A549 (cell line): ENCODE results near the gene ATP10A. TPM values are rescaled to one million over a fixed set of nuclear protein-coding genes. Genes with fewer than 3 reads are reported as not detected.

ENCODE experiments used
- ATAC-seq, 2 experiments: fragments of 200-7000 bp in 1 of 2; fragments of >200 bp in 1 of 2; cut with Nextera tagmentation in 1 of 2; cut with Tn5 transposase in 1 of 2; 3 replicates each; pipeline versions ENCODE4 v1.8.0 to v1.9.1; 2018 to 2020; ENCODE audit warnings: mild to moderate bottlenecking in 1 of 2, moderate library complexity in 1 of 2
- CTCF ChIA-PET: fragments of 300-600 bp; sonication (Branson Sonifier 250); formaldehyde crosslinking; extraction: SDS; loops from one replicate; lab custom pipeline; 2021; ENCODE audit warnings: antibody characterized with exemption, inconsistent platforms; lab: Yijun Ruan, JAX
- POLR2A ChIA-PET: fragments of 350-600 bp; formaldehyde crosslinking; extraction: SDS; loops from one replicate; lab custom pipeline; 2021; ENCODE audit warnings: antibody characterized with exemption, inconsistent platforms; lab: Yijun Ruan, JAX
- DNase-seq, 2 experiments: peaks; one replicate each; pipeline versions ENCODE4 v3.0.0 to v3.0.0-alpha.2; 2011 to 2016; ENCODE audit warnings: low read depth in 1 of 2, low spot score in 1 of 2
- FAIRE-seq: peaks from 2 replicates; lab custom pipeline; 2011; peaks lifted over from hg19 to GRCh38; lab: Jason Lieb, UNC
- H3K27ac ChIP-seq, 2 experiments: fragments of >200 bp; sonication (Bioruptor Twin); formaldehyde crosslinking; 3 replicates each; pipeline ENCODE4 v1.5.1; 2016 to 2017
- H3K4me1 ChIP-seq: fragments of >200 bp; sonication (Bioruptor Twin); formaldehyde crosslinking; 3 replicates; pipeline ENCODE4 v1.6.1; 2016
- H3K4me2 ChIP-seq: fragments of >200 bp; sonication (Bioruptor Twin); formaldehyde crosslinking; 3 replicates; pipeline ENCODE4 v1.6.1; 2016
- H3K4me3 ChIP-seq: fragments of >200 bp; sonication (Bioruptor Twin); formaldehyde crosslinking; 3 replicates; pipeline ENCODE4 v1.5.1; 2016
- H3K9me3 ChIP-seq: fragments of >200 bp; sonication (Bioruptor Twin); formaldehyde crosslinking; 3 replicates; pipeline ENCODE4 v1.6.1; 2016
- BCL3 ChIP-seq: fragments of >200 bp; sonication (Bioruptor Twin); formaldehyde crosslinking; IDR thresholded peaks from 3 replicates; pipeline ENCODE4 v1.6.1; 2016
- BHLHE40 ChIP-seq: IDR thresholded peaks from 2 replicates; pipeline ENCODE4 v1.6.1; 2012; ENCODE audit warnings: low read depth, low read length, inconsistent platforms
- CEBPB ChIP-seq, 2 experiments: fragments of >200 bp in 1 of 2; sonication (Bioruptor Twin) in 1 of 2; formaldehyde crosslinking in 1 of 2; IDR thresholded peaks; 2 replicates each; pipeline ENCODE4 v1.6.1; 2012 to 2016
- EHF ChIP-seq: fragments of 250-450 bp; sonication (Bioruptor Pico); IDR thresholded peaks from 2 replicates; pipeline ENCODE4 v1.5.0; 2020; ENCODE audit warnings: mild to moderate bottlenecking
- EP300 ChIP-seq, 2 experiments: fragments of >200 bp; sonication (Bioruptor Twin); formaldehyde crosslinking; IDR thresholded peaks; 2 replicates in 1 of 2; 3 replicates in 1 of 2; pipeline ENCODE4 v1.6.1; 2016 to 2017
- ESRRA ChIP-seq: fragments of 150-350 bp; IDR thresholded peaks from 2 replicates; pipeline ENCODE4 v1.6.1; 2014; ENCODE audit warnings: mild to moderate bottlenecking, low read length, borderline replicate concordance
- FOSL2 ChIP-seq, 2 experiments: fragments of 450-650 bp in 1 of 2; fragments of >200 bp in 1 of 2; sonication (Bioruptor Twin) in 1 of 2; formaldehyde crosslinking; IDR thresholded peaks; 2 replicates each; pipeline versions ENCODE4 v1.5.0 to v1.6.1; 2016 to 2020; ENCODE audit warnings: mild to moderate bottlenecking in 1 of 2, moderate library complexity in 1 of 2
- FOXS1 ChIP-seq: fragments of 250-450 bp; sonication (Bioruptor Pico); IDR thresholded peaks from 2 replicates; pipeline ENCODE4 v1.5.0; 2020; ENCODE audit warnings: mild to moderate bottlenecking, moderate library complexity
- GATA3 ChIP-seq: IDR thresholded peaks from 2 replicates; pipeline ENCODE4 v1.6.1; 2012; ENCODE audit warnings: borderline replicate concordance
- HES2 ChIP-seq: fragments of >200 bp; sonication (Bioruptor Twin); formaldehyde crosslinking; IDR thresholded peaks from 2 replicates; pipeline ENCODE4 v1.6.1; 2016
- JUN ChIP-seq, 2 experiments: fragments of >200 bp; sonication (Bioruptor Twin); formaldehyde crosslinking; IDR thresholded peaks; 2 replicates in 1 of 2; 3 replicates in 1 of 2; pipeline ENCODE4 v1.6.1; 2016 to 2017
- JUNB ChIP-seq: fragments of >200 bp; sonication (Bioruptor Twin); formaldehyde crosslinking; IDR thresholded peaks from 2 replicates; pipeline ENCODE4 v1.6.1; 2016
- MAX ChIP-seq: IDR thresholded peaks from 2 replicates; pipeline ENCODE4 v1.6.1; 2012
- POLR2A ChIP-seq: IDR thresholded peaks from 2 replicates; pipeline ENCODE4 v1.6.1; 2012; ENCODE audit warnings: mild to moderate bottlenecking, low read length
- RAD21 ChIP-seq, 2 experiments: fragments of >200 bp in 1 of 2; sonication (Bioruptor Twin) in 1 of 2; formaldehyde crosslinking in 1 of 2; IDR thresholded peaks in 1 of 2; conservative IDR thresholded peaks in 1 of 2; 2 replicates in 1 of 2; 3 replicates in 1 of 2; pipeline ENCODE4 v1.6.1; 2012 to 2018; ENCODE audit warnings: inconsistent platforms in 1 of 2
- REST ChIP-seq: fragments of 200-600 bp; sonication (generic); IDR thresholded peaks from 2 replicates; pipeline ENCODE4 v1.6.1; 2016; ENCODE audit warnings: antibody characterized with exemption, mild to moderate bottlenecking, moderate library complexity
- RFX5 ChIP-seq: fragments of 450-650 bp; IDR thresholded peaks from 2 replicates; pipeline ENCODE4 v1.7.1; 2014; ENCODE audit warnings: antibody characterized with exemption, mild to moderate bottlenecking, moderate library complexity
- TFCP2L1 ChIP-seq: fragments of 250-450 bp; sonication (Bioruptor Pico); IDR thresholded peaks from 2 replicates; pipeline ENCODE4 v1.5.0; 2021; ENCODE audit warnings: mild to moderate bottlenecking
- ZC3H11A ChIP-seq: fragments of 450-650 bp; IDR thresholded peaks from 2 replicates; pipeline ENCODE4 v1.6.1; 2014; ENCODE audit warnings: antibody characterized with exemption, mild to moderate bottlenecking
- WGBS: methylation state at CpG from one replicate; pipeline ENCODE4 v1.1.6; 2017; ENCODE audit errors: missing lambda C conversion rate; 5-methylcytosine and 5-hydroxymethylcytosine counted together
- polyA plus RNA-seq, 4 experiments: library from polyadenylated mRNA; depleted of rRNA in 3 of 4; stranded (reverse); fragments of >200 nt; fragmentation: RNase III in 1 of 4; extraction: RNeasy Plus Mini Kit Qiagen cat#74134 plus additional on column Dnase treatment in 1 of 4; gene quantifications; 2 replicates in 3 of 4; 3 replicates in 1 of 4; pipeline ENCODE4 v1.2.3, GENCODE V29; 2011 to 2017
- TF ChIP-seq, protein P1 (sequence below): fragments of 250-450 bp; sonication (Bioruptor Pico); IDR thresholded peaks from 2 replicates; pipeline ENCODE4 v1.5.0; 2020; ENCODE audit warnings: low read depth, mild to moderate bottlenecking, moderate library complexity
- TF ChIP-seq, protein P2 (sequence below): IDR thresholded peaks from 2 replicates; pipeline ENCODE4 v1.6.1; 2012

Gene ATP10A
- polyA plus RNA-seq, 2 of the 4 experiments (the other 2 are of a cell fraction), result 5.9 to 7.6 TPM

DNA sequence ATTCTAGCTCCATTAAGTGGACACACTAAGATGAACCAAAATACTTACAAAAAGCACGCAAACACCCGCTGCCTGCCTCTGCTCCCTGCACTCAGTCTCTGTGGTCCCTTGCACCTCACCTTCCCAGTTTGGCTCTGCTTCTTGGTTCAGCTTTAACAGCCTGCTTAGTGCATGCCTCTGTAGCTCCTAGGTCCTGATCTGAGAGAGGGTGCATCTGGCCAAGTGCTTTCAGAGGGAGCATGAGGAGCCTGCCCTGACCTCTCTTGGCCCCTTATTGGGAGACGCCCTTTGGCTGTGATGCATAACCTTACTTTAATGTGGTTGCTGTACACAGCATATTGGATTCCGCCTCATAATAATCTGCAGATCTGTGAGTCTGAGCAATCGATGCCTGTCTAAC lies 21.2 kb upstream of the ATP10A start:
- FAIRE-seq, result peak; percentile 7
- CTCF ChIA-PET, result interaction anchor here (1.1 to 2.1 kb wide), 2 partner anchors 22 to 49 kb away, joined by 3 to 11 read pairs; no protein-coding TSS in a partner anchor

GRCh38 chr15:25883463-25884259 lies 20.5 kb upstream of the ATP10A start:
- ChIA-PET CTCF (interaction anchor here (1.1 to 2.1 kb wide), 2 partner anchors 22 to 50 kb away, joined by 3 to 11 read pairs; no protein-coding TSS in a partner anchor), POLR2A (no interaction called here)
- WGBS, result 20% methylated on average over 5 of the region's 6 CpGs
- Histone ChIP-seq H3K4me1 (peaks cover 61% of the 10 kb centered on the region), H3K27ac (peak overlapping the region; percentile 88 to 92), H3K9me3 (no peaks in the 10 kb centered on the region), H3K4me3 (no peak overlapping the region), H3K4me2 (peak overlapping the region; percentile 74)
- ATAC-seq (peak; percentile 96 to 97), DNase-seq (peak; percentile 46 to 90), FAIRE-seq (peak; percentile 86)
- TF ChIP-seq, protein P1, sequence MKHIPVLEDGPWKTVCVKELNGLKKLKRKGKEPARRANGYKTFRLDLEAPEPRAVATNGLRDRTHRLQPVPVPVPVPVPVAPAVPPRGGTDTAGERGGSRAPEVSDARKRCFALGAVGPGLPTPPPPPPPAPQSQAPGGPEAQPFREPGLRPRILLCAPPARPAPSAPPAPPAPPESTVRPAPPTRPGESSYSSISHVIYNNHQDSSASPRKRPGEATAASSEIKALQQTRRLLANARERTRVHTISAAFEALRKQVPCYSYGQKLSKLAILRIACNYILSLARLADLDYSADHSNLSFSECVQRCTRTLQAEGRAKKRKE (CRISPR knock-in tag), result no peak
- TF ChIP-seq REST (no peak), HES2 (no peak), POLR2A (no peak), RAD21 (conservative IDR thresholded peaks at IDR 0.05 in 1 of 2, IDR thresholded peaks at IDR 0.05 in 1 of 2) (peak in 1 of 2 experiments; percentile 43; a peak in 3 of 5 replicates), EP300 (IDR thresholded peaks at IDR 0.05) (peak; percentile 82 to 93; a peak in 4 of 5 replicates), FOSL2 (IDR thresholded peaks at IDR 0.05) (peak; percentile 79), FOSL2 (CRISPR knock-in tag; IDR thresholded peaks at IDR 0.05) (peak; percentile 93), FOXS1 (CRISPR knock-in tag) (no peak), ESRRA (no peak), RFX5 (no peak), JUN (IDR thresholded peaks at IDR 0.05) (peak; percentile 76 to 87), GATA3 (peak; percentile 92), MAX (peak; percentile 64), CEBPB (IDR thresholded peaks at IDR 0.05) (peak in 1 of 2 experiments; percentile 45; a peak in 1 of 4 replicates), BHLHE40 (no peak), TFCP2L1 (no peak), BCL3 (peak; percentile 81; the same call in 2 of the 3 replicates), ZC3H11A (no peak), JUNB (peak; percentile 90)
- TF ChIP-seq, protein P2, sequence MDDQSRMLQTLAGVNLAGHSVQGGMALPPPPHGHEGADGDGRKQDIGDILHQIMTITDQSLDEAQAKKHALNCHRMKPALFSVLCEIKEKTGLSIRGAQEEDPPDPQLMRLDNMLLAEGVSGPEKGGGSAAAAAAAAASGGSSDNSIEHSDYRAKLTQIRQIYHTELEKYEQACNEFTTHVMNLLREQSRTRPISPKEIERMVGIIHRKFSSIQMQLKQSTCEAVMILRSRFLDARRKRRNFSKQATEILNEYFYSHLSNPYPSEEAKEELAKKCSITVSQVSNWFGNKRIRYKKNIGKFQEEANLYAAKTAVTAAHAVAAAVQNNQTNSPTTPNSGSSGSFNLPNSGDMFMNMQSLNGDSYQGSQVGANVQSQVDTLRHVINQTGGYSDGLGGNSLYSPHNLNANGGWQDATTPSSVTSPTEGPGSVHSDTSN, result 0 out of 2 replicates have a peak, but pooled peaks have one; percentile 29

More for the DNA sequence above, 21.2 kb upstream of the ATP10A start:
- WGBS, result 7% methylated on average over 5 of the region's 5 CpGs
- peak overlapping the region; percentile 88 to 91 for H3K27ac ChIP-seq
- H3K4me1 ChIP-seq, result peaks cover 61% of the 10 kb centered on the region
- H3K4me3 ChIP-seq, result no peak overlapping the region
- DNase-seq, result no peak
- peak overlapping the region; percentile 74 for H3K4me2 ChIP-seq
- TF ChIP-seq GATA3 (peak; percentile 15; the same call in 1 of the 2 replicates), EHF (no peak)
- TF ChIP-seq, all 56 proteins: peak for 1
- H3K9me3 ChIP-seq, result no peaks in the 10 kb centered on the region
- ATAC-seq, result peak; percentile 65 to 80
- POLR2A ChIA-PET, result no interaction called here
